IMR-90 (cell line): ENCODE data around the gene MYOF. TPM values are rescaled to one million over a fixed set of nuclear protein-coding genes. Genes with fewer than 3 reads are reported as not detected.

Experiments
- ATAC-seq: fragments of 200-7000 bp; cut with Tn5 transposase; 2 replicates; pipeline ENCODE4 v1.9.1; 2020; ENCODE audit warnings: low read depth, mild to moderate bottlenecking, moderate library complexity
- BruUV-seq: library from RNA; stranded (reverse); fragments of 400-500 nt; replicated peaks from 2 replicates; lab custom pipeline; 2021; lab: Mats Ljungman, UMichigan
- CTCF ChIA-PET: fragments of 300-600 bp; formaldehyde crosslinking; extraction: SDS; loops from one replicate; lab custom pipeline; 2021; ENCODE audit warnings: antibody characterized with exemption; lab: Yijun Ruan, JAX
- POLR2A ChIA-PET: fragments of 300-600 bp; sonication (Branson Sonifier 250); formaldehyde crosslinking; loops from one replicate; lab custom pipeline; 2022; ENCODE audit warnings: antibody characterized with exemption; ENCODE audit not compliant: unreplicated experiment; lab: Charles Lee
- DNase-seq: peaks from one replicate; pipeline ENCODE4 v3.0.0; 2013
- H2AFZ ChIP-seq: replicated peaks from 2 replicates; pipeline ENCODE3; 2013; ENCODE audit warnings: low read length, mild to moderate bottlenecking; ENCODE audit not compliant: poor library complexity
- H2AK5ac ChIP-seq: 2 replicates; pipeline ENCODE4 v1.6.1; 2013; ENCODE audit warnings: low read depth, low read length, inconsistent platforms
- H2AK9ac ChIP-seq: replicated peaks from 2 replicates; pipeline ENCODE3; 2013; ENCODE audit warnings: mild to moderate bottlenecking, low read depth, low read length, moderate library complexity; ENCODE audit not compliant: poor library complexity
- H2BK120ac ChIP-seq: 2 replicates; pipeline ENCODE4 v1.6.1; 2013; ENCODE audit warnings: low read depth, low read length, inconsistent platforms
- H2BK15ac ChIP-seq: 3 replicates; pipeline ENCODE4 v1.6.1; 2013; ENCODE audit warnings: low read depth, low read length, inconsistent platforms
- H2BK20ac ChIP-seq: 2 replicates; pipeline ENCODE4 v1.6.1; 2013; ENCODE audit warnings: low read depth, mild to moderate bottlenecking, inconsistent platforms, low read length, moderate library complexity
- H2BK5ac ChIP-seq: 2 replicates; pipeline ENCODE4 v1.6.1; 2013; ENCODE audit warnings: mild to moderate bottlenecking, low read depth, low read length, inconsistent platforms; ENCODE audit not compliant: poor library complexity, severe bottlenecking
- H3K14ac ChIP-seq: replicated peaks from 2 replicates; pipeline ENCODE4 v1.6.1; 2013; ENCODE audit warnings: low read depth, low read length, inconsistent platforms
- H3K18ac ChIP-seq: 2 replicates; pipeline ENCODE4 v1.6.1; 2013; ENCODE audit warnings: low read depth, low read length, control low read depth
- H3K23ac ChIP-seq: 2 replicates; pipeline ENCODE4 v1.6.1; 2013; ENCODE audit warnings: low read depth, low read length, inconsistent platforms
- H3K27ac ChIP-seq: 2 replicates; pipeline ENCODE4 v1.5.1; 2013; ENCODE audit warnings: mild to moderate bottlenecking, control low read depth, low read length; ENCODE audit not compliant: insufficient read depth
- H3K27me3 ChIP-seq: 2 replicates; pipeline ENCODE4 v1.6.1; 2013; ENCODE audit warnings: low read length; ENCODE audit not compliant: control insufficient read depth, insufficient read depth
- H3K36me3 ChIP-seq: 2 replicates; pipeline ENCODE4 v1.6.1; 2013; ENCODE audit warnings: low read length, mixed read lengths; ENCODE audit not compliant: control insufficient read depth, insufficient read depth
- H3K4ac ChIP-seq: 2 replicates; pipeline ENCODE4 v1.6.1; 2013; ENCODE audit warnings: low read depth, low read length, inconsistent platforms
- H3K4me1 ChIP-seq: 2 replicates; pipeline ENCODE4 v1.6.1; 2013; ENCODE audit warnings: low read length, mixed read lengths; ENCODE audit not compliant: control insufficient read depth, insufficient read depth
- H3K4me2 ChIP-seq: 2 replicates; pipeline ENCODE4 v1.6.1; 2013; ENCODE audit warnings: low read depth, mild to moderate bottlenecking, control low read depth, low read length, moderate library complexity
- H3K4me3 ChIP-seq: 2 replicates; pipeline ENCODE4 v1.5.1; 2013; ENCODE audit warnings: low read depth, mild to moderate bottlenecking, control low read depth, low read length, moderate library complexity; ENCODE audit not compliant: insufficient read depth
- H3K56ac ChIP-seq: 2 replicates; pipeline ENCODE4 v1.6.1; 2013; ENCODE audit warnings: low read length, inconsistent platforms; ENCODE audit not compliant: insufficient read depth; ENCODE audit errors: extremely low read depth
- H3K79me1 ChIP-seq, 2 experiments: 2 replicates each; pipeline ENCODE4 v1.6.1; 2013; ENCODE audit warnings: low read length in 2 of 2, inconsistent platforms in 1 of 2, low read depth in 1 of 2
- H3K9ac ChIP-seq: 2 replicates; pipeline ENCODE4 v1.6.1; 2013; ENCODE audit warnings: low read depth, low read length, control low read depth
- H3K9me1 ChIP-seq: 2 replicates; pipeline ENCODE4 v1.6.1; 2013; ENCODE audit warnings: low read length, inconsistent platforms; ENCODE audit not compliant: insufficient read depth
- H3K9me3 ChIP-seq: 2 replicates; pipeline ENCODE4 v1.6.1; 2013; ENCODE audit warnings: low read length; ENCODE audit not compliant: control insufficient read depth, insufficient read depth
- H4K20me1 ChIP-seq: 2 replicates; pipeline ENCODE4 v1.6.1; 2013; ENCODE audit warnings: low read length, inconsistent platforms; ENCODE audit not compliant: insufficient read depth
- H4K5ac ChIP-seq: 2 replicates; pipeline ENCODE4 v1.6.1; 2013; ENCODE audit warnings: mild to moderate bottlenecking, low read depth, low read length, control low read depth
- H4K8ac ChIP-seq, 2 experiments: 2 replicates each; pipeline ENCODE4 v1.6.1; 2013; ENCODE audit warnings: low read depth in 2 of 2, low read length in 2 of 2, control low read depth in 1 of 2, inconsistent platforms in 1 of 2
- H4K91ac ChIP-seq: 2 replicates; pipeline ENCODE4 v1.6.1; 2013; ENCODE audit warnings: low read depth, low read length, inconsistent platforms; ENCODE audit not compliant: insufficient read depth
- BHLHE40 ChIP-seq: fragments of 150-350 bp; IDR thresholded peaks from 2 replicates; pipeline ENCODE4 v1.6.1; 2016; ENCODE audit warnings: mild to moderate bottlenecking, low read depth, low read length
- NFE2L2 ChIP-seq: fragments of 150-350 bp; IDR thresholded peaks from 2 replicates; pipeline ENCODE4 v1.6.1; 2016; ENCODE audit warnings: low read depth, mild to moderate bottlenecking, low read length
- WGBS, 2 experiments: methylation state at CpG; one replicate each; pipeline versions ENCODE4 v1.1.5 to v1.1.7; 2013; ENCODE audit warnings: missing lambda C conversion rate in 2 of 2; ENCODE audit not compliant: insufficient read length in 1 of 2; ENCODE audit errors: extremely low coverage in 2 of 2; 5-methylcytosine and 5-hydroxymethylcytosine counted together
- dilution Hi-C: fragments of 300-500 bp; cut with HindIII; formaldehyde crosslinking; loops from one replicate; pipeline ENCODE4 v1.14.3; 2018; ENCODE audit warnings: low sequenced_read_pairs; ENCODE audit not compliant: unreplicated experiment
- in situ Hi-C: fragments of 300-500 bp; cut with MboI; formaldehyde crosslinking; loops from 3 replicates; pipeline ENCODE4 v1.14.3; 2019; ENCODE audit warnings: low sequenced_read_pairs, inconsistent platforms, mixed read lengths
- intact Hi-C: fragments of 100-400 bp; cut with micrococcal nuclease; formaldehyde crosslinking; loops from 2 replicates; pipeline ENCODE4 v1.10.0; 2022
- polyA plus RNA-seq, 3 experiments: library from polyadenylated mRNA; depleted of rRNA; stranded (reverse); fragments of >200 nt; gene quantifications; 2 replicates each; pipeline ENCODE4 v1.2.3, GENCODE V29; 2012; ENCODE audit warnings: low replicate concordance in 1 of 3
- total RNA-seq: library from RNA; depleted of rRNA; stranded (reverse); fragments of >200 nt; gene quantifications from 2 replicates; pipeline ENCODE4 v1.2.3, GENCODE V29; 2012

MYOF gene
- total and polyA plus RNA-seq, 2 of the 4 experiments (the other 2 are of a cell fraction): 221 to 281 TPM

DNA sequence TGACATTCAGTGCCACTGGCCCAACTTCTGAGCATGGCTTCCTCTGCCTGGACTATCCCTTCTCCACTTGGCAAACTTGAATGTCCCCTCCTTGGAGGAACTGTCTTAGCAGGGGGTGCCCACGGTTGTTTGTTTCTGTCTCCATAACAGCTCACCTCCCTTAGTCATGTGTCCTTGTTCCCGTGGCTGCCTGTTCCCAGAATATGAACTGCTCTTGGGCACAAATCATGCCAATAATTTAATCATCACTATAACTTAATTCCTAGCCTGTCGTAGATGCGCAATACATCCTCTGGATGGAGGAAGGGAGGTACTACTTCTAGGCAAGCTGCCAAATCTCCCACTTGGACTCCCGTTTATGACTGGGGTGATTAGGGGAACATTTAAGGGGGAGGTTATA, 173.1 kb downstream of the MYOF start:
- no peak overlapping the region for H3K27ac ChIP-seq
- TF ChIP-seq NFE2L2 (no peak), BHLHE40 (no peak)
- ChIA-PET CTCF (no interaction called here), POLR2A (no interaction called here)
- H4K5ac ChIP-seq: no peak overlapping the region
- no peak overlapping the region for H3K56ac ChIP-seq
- H3K4ac ChIP-seq: no peak overlapping the region
- H3K4me2 ChIP-seq: no peak overlapping the region
- no peak overlapping the region for H2BK20ac ChIP-seq
- H2AK5ac ChIP-seq: no peak overlapping the region
- H3K36me3 ChIP-seq: peaks cover 48% of the 10 kb centered on the region
- DNase-seq: peak; percentile 22
- WGBS, 2 experiments: 69% methylated on average over 2 of the region's 5 CpGs; no CpG with 5 or more reads in 1 of the 2 experiments
- H3K23ac ChIP-seq: no peak overlapping the region
- peaks cover 8 to 35% of the 10 kb centered on the region in 2 experiments for H3K79me1 ChIP-seq
- H4K20me1 ChIP-seq: peaks cover 3% of the 10 kb centered on the region; the same call in 1 of the 2 replicates
- no peak overlapping the region for H3K4me3 ChIP-seq
- dilution Hi-C loops: no loop called here
- no peak overlapping the region for H3K18ac ChIP-seq
- no peak overlapping the region for H2BK120ac ChIP-seq
- intact Hi-C loops: no loop called here
- H4K91ac ChIP-seq: no peak overlapping the region
- no peak overlapping the region for H2AK9ac ChIP-seq
- H2AFZ ChIP-seq: no peak overlapping the region
- no peak for ATAC-seq
- H3K14ac ChIP-seq: no peak overlapping the region
- no peak overlapping the region for H2BK5ac ChIP-seq
- no peak overlapping the region for H3K9ac ChIP-seq
- 0 out of 2 replicates have a peak, but pooled peaks cover 4% of the 10 kb centered on the region for H3K9me1 ChIP-seq
- H4K8ac ChIP-seq: no peak overlapping the region
- no peaks in the 10 kb centered on the region for H3K27me3 ChIP-seq
- BruUV-seq: no TSS peak
- H3K4me1 ChIP-seq: no peaks in the 10 kb centered on the region; the same call in 1 of the 2 replicates
- no peak overlapping the region for H2BK15ac ChIP-seq
- no peaks in the 10 kb centered on the region for H3K9me3 ChIP-seq
- in situ Hi-C loops: loop anchor here (25.0 kb wide), 1 partner anchor 422 kb away; no protein-coding TSS in a partner anchor
